SHP77 (cell line): Measurements from ENCODE around the gene SEPTIN10.
"Not testable (repeated sequence)": the region's sequence is repeated elsewhere in the genome, so short reads cannot be mapped to it uniquely, and the experiment has no call there.

ENCODE experiments used
- DNase-seq, 2 experiments: peaks; one replicate each; lab custom pipeline; 2025; lab: John Stamatoyannopoulos, UW

The SEPTIN10 gene

GRCh38 chr2:109545828-109546713 lies 67.7 kb downstream of the SEPTIN10 start:
- peak; percentile 15 to 35 for DNase-seq

GRCh38 chr2:109542384-109542783 lies 71.4 kb downstream of the SEPTIN10 start:
- DNase-seq: no peak

GRCh38 chr2:109538546-109538945 lies 75.2 kb downstream of the SEPTIN10 start:
- DNase-seq: no peak

GRCh38 chr2:109537565-109538222 lies 76.1 kb downstream of the SEPTIN10 start:
- DNase-seq: no peak

- DNase-seq: not testable (repeated sequence)
These were observed 77.2 kb downstream of the SEPTIN10 start for GRCh38 chr2:109536556-109536955.

- DNase-seq: no peak
These were observed 78.4 kb downstream of the SEPTIN10 start for GRCh38 chr2:109535217-109535946.

- DNase-seq: no peak
These were observed 79.9 kb downstream of the SEPTIN10 start for GRCh38 chr2:109533823-109534222.

GRCh38 chr2:109532728-109533076 lies 81.1 kb downstream of the SEPTIN10 start:
- no peak for DNase-seq

GRCh38 chr2:109531896-109532727 lies 81.7 kb downstream of the SEPTIN10 start:
- DNase-seq: no peak

- no peak for DNase-seq
These were observed 82.5 kb downstream of the SEPTIN10 start for GRCh38 chr2:109531221-109531620.

- DNase-seq: no peak
These were observed 83.1 kb downstream of the SEPTIN10 start for GRCh38 chr2:109530712-109531111.

GRCh38 chr2:109529532-109530449 lies 84.0 kb downstream of the SEPTIN10 start:
- DNase-seq: no peak

- DNase-seq: no peak
These were observed 84.8 kb downstream of the SEPTIN10 start for GRCh38 chr2:109528811-109529501.

- no peak for DNase-seq
These were observed 85.7 kb downstream of the SEPTIN10 start for GRCh38 chr2:109527846-109528705.

GRCh38 chr2:109527079-109527478 lies 86.7 kb downstream of the SEPTIN10 start:
- no peak for DNase-seq

- DNase-seq: no peak
These were observed 87.3 kb downstream of the SEPTIN10 start for GRCh38 chr2:109526442-109526970.

GRCh38 chr2:109525836-109526235 lies 87.9 kb downstream of the SEPTIN10 start:
- no peak for DNase-seq

GRCh38 chr2:109523536-109524361 lies 90.0 kb downstream of the SEPTIN10 start:
- DNase-seq: no peak
